GM21515 (cell line): ENCODE data around the gene EML2.
A peak's percentile ranks its signal among the peaks of the same experiment; 100 is the strongest.

Experiments used
- ATAC-seq: cut with Tn5 transposase; IDR thresholded peaks from one replicate; pipeline ENCODE4 v1.9.1; 2021; ENCODE audit not compliant: unreplicated experiment

Gene EML2

GRCh38 chr19:45589768-45590167, 49.4 kb downstream of the EML2 start:
- ATAC-seq = no peak

GRCh38 chr19:45587873-45588272, 51.3 kb downstream of the EML2 start:
- ATAC-seq = no peak

DNA sequence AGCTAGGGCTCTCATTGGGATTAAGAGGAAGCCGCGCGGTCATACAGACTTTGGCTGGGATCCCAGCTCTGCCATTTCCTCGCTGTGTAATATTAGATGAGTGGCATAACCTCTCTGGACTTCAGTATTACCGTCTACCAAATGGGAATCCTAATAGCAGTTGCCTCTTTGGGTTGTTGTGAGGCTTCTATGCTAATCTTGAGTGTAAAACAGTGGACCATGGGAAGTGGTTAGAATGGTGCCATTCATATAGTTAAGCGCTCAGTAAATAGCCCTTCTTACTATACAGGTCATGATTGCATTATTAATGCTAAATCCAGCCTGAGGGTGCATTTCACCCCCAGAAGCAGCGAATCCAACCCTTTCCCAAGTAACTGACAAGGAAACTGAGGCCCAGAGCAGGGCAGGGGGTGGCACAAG, 54.0 kb downstream of the EML2 start:
- ATAC-seq = no peak

GRCh38 chr19:45584332-45585157, 54.7 kb downstream of the EML2 start, which contains the start of gene OPA3:
OPA3 (minus strand) TSS chr19:45584802; CDS start chr19:45584764, 38 bp downstream.
- ATAC-seq = peak; percentile 81

DNA sequence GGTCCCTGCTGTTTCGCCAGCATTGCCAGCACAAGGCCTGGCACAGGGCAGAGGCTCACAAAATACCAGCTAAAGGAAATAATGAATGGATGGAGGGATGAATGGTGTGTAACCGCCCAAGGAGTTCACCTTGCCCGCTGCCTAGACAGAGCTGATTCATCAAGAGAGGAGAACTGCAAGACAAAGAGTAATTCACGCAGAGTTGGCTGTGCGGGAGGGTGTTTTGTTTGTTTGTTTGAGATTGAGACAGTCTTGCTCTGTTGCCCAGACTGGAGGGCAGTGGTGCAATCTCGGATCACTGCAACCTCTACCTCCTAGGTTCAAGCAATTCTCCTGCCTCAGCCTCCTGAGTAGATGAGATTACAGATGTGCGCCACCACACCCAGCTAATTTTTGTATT, 57.6 kb downstream of the EML2 start:
- no peak for ATAC-seq

GRCh38 chr19:45578861-45579260, 60.3 kb downstream of the EML2 start:
- ATAC-seq = no peak

- ATAC-seq = no peak
Measured at GRCh38 chr19:45577111-45577905, 61.9 kb downstream of the EML2 start.

DNA sequence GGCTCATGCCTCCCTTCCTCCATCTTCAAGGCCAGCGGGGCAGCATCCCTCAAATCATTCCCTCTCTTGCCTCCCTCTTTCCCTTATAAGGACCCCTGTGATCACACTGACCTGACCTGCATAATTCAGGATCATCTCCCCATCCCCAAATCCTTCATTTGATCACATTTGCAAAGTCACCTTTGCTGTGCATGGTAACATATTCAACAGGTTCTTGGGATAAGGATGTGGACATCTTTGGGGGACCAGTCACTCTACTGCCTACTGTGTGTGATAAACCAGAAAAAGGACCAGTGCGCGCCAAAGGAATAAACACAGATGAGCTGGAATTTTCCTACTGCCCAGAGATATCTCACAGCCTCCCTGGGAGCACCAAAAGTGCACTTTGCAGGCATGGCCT, 62.5 kb downstream of the EML2 start:
- no peak for ATAC-seq

DNA sequence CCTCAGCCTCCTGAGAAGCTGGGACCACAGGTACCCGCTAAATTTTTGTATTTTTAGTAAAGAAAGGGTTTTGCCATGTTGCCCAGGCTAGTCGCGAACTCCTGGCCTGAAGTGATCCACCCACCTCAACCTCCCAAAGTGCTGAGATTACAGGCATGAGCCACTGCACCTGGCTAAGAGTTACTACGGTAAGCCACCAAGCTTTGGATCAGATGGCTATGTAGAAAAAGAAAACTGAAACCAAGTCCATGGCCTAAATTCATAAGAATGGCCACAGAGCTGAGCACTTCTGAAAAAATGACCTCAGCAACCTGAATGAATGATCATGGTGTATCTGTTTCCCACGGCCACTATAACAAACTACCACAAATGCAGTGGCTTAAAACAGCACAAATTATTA, 64.0 kb downstream of the EML2 start:
- no peak for ATAC-seq

DNA sequence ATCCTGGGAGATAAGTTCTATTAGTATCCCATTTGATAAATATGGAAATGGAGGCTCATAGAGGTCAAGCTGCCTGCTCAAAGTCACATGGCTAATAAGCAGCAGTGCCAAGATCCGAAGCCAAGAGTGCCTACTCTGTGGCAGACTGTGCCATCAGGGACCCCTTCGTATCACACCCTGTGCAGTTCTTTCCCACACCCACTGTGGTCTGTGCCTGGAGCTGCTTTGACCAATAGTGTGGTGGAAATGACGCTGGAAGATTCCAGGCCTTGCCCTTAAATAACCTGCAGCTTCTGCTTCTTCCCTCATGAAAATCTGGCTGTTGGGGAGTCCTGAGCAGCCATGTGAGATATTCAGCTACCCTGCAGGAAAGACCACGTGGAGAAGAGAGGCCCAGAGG, 64.7 kb downstream of the EML2 start:
- no peak for ATAC-seq

GRCh38 chr19:45571457-45572220, 67.6 kb downstream of the EML2 start:
- ATAC-seq = no peak

GRCh38 chr19:45569619-45570421, 69.4 kb downstream of the EML2 start:
- ATAC-seq = no peak

GRCh38 chr19:45568732-45569131, 70.5 kb downstream of the EML2 start:
- ATAC-seq = no peak

- ATAC-seq = no peak
Measured at GRCh38 chr19:45567609-45568008, 71.6 kb downstream of the EML2 start.

DNA sequence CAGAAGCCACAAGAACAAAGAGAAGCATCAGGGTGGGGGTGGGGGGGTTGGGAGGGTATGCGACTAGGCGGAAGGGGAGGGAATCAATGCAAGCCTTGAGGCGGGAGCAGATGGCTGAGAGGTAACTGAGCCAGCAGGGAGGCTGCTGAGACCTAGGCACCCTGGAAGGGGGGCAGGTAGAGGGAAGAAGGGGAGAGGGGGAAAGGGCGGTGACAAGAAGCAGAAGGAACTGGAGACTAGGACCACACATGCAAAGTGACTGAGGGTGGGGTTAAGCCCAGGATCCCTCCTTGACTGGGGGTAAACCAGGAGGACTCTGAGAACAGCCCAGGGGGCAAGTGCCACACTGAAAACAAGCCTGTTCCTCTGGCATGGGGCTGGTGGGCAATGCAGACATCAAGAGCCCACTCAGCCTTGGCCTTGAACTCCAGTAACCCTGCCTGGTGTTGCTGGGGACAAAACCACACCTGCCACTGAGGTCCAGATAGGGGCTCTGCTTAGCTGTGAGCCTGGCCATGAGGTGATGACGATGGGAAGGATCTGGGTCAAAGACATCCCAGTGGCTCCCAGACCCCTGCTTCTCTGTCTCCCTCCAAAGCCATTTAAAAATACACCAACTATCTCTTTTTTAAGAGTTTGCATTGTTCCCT, 74.9 kb downstream of the EML2 start:
- ATAC-seq = no peak

GRCh38 chr19:45560686-45561085, 78.5 kb downstream of the EML2 start:
- no peak for ATAC-seq

GRCh38 chr19:45560038-45560437, 79.2 kb downstream of the EML2 start:
- ATAC-seq = no peak
